Upper lobe of left lung (tissue), 4 donors: ENCODE data around the gene FMC1.
"Not testable (repeated sequence)": the region's sequence is repeated elsewhere in the genome, so short reads cannot be mapped to it uniquely, and the experiment has no call there.

ENCODE experiments used
- CTCF ChIP-seq, 6 experiments: fragments of 450-650 bp in 4 of 6; fragments of 200-600 bp in 2 of 6; sonication (generic) in 2 of 6; IDR thresholded peaks; one replicate each; pipeline ENCODE4 v1.5.1; 2016 to 2019; ENCODE audit warnings: antibody characterized with exemption in 6 of 6
- EP300 ChIP-seq, 4 donors: sonication (generic); formaldehyde crosslinking; IDR thresholded peaks; one replicate each; pipeline ENCODE4 v1.5.1; 2017; ENCODE audit warnings: antibody characterized with exemption in 4 of 4, control low read depth in 2 of 4
- POLR2A ChIP-seq, 4 donors: fragments of 450-650 bp; IDR thresholded peaks; one replicate each; pipeline ENCODE4 v1.5.1; 2016 to 2017; ENCODE audit warnings: antibody characterized with exemption in 4 of 4, mild to moderate bottlenecking in 2 of 4
- POLR2AphosphoS5 ChIP-seq, 2 donors: sonication (generic); formaldehyde crosslinking; IDR thresholded peaks; one replicate each; pipeline ENCODE4 v1.5.1; 2017; ENCODE audit warnings: antibody characterized with exemption in 2 of 2

GRCh38 chr7:139357729-139358506 lies 16.8 kb downstream of the FMC1 start:
- TF ChIP-seq EP300, POLR2AphosphoS5, CTCF, POLR2A (IDR thresholded peaks at IDR 0.05): not testable (repeated sequence)
